GM12874 (cell line): ENCODE measurements around the gene RAB1B.

Source experiments
- TF ChIP-seq, protein P1 (sequence below): IDR thresholded peaks from 2 replicates; pipeline ENCODE4 v1.5.1; 2011; ENCODE audit warnings: low read depth, mild to moderate bottlenecking, control low read depth, low read length, moderate library complexity; ENCODE audit not compliant: insufficient read depth

Gene RAB1B

GRCh38 chr11:66268244-66268951 lies at the start of gene RAB1B:
Gene RAB1B (plus strand): TSS chr11:66268639. CDS start chr11:66268680, 41 bp downstream.
- TF ChIP-seq, protein P1, sequence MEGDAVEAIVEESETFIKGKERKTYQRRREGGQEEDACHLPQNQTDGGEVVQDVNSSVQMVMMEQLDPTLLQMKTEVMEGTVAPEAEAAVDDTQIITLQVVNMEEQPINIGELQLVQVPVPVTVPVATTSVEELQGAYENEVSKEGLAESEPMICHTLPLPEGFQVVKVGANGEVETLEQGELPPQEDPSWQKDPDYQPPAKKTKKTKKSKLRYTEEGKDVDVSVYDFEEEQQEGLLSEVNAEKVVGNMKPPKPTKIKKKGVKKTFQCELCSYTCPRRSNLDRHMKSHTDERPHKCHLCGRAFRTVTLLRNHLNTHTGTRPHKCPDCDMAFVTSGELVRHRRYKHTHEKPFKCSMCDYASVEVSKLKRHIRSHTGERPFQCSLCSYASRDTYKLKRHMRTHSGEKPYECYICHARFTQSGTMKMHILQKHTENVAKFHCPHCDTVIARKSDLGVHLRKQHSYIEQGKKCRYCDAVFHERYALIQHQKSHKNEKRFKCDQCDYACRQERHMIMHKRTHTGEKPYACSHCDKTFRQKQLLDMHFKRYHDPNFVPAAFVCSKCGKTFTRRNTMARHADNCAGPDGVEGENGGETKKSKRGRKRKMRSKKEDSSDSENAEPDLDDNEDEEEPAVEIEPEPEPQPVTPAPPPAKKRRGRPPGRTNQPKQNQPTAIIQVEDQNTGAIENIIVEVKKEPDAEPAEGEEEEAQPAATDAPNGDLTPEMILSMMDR, result no peak

DNA sequence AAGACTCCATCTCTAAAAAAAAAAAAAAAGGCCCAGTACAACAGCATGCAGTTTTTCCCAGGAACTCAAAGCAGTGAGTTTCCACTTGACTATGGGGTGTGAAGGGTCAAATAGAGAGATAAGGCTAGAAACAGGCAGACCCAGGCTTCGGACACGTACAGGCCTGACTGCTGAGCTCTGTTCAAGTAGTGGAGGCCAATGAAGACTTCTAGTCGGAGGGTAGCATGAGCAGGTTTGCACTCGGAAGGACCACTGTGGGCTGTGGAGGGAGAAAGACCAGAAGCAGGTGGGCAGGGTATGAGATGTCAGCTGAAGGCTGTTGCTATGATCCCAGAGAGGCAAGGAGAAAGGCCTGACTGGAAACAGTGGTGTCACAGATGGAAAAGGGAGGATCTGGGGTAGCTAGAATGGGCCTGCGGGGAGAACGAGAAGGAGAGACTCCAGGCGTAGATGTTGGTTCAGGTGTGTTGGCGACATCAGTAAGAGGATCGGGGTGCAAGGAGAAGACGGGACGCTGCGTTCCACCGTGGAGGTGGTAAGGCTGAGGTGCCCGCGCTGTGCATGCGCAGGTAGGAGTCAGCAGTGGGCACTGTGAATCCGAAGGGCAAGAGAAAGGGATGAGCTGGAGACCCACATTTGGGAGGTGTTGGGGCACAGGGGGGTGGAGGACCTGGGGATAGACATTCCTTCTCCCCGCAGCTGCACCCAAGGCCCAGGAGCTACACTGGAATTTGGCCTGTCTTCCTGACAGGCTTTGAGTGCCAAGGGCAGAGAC lies 49.4 kb upstream of the RAB1B start:
- TF ChIP-seq, protein P1, result no peak

DNA sequence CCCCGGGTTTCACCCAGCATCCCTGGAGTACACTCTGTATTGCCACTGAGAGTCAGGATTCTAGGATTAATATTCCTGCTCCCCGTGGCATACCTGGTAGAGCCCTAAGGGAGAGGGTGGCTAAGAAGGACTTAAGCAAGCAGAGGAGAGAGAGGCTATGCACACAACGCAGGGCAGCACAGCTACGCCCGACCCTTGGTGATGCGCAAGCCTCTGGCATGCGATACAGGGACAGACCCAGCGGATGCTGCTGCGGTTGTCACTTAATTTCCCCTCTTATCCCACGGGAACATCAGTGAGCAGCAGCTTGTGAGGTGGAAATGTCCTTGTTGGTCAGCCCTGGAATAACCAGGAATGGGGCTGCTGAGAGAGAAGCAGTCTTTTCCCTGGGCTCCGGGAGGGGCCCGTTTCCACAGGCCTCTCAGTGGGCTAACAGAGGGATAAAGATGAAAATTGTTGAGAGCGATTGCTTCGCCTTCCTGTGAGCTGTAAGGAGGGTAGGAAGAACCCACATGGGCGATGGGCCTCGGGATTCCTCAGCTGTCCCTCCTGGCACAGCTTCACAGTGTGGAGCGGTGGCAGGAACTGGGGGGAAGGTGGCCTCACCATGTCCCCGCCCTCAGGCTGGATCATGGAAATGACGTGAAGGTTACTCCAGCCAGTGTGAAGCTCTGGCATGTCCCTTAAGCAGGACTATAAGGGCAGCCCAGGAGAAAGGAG lies 48.4 kb upstream of the RAB1B start:
- TF ChIP-seq, protein P1, result no peak

DNA sequence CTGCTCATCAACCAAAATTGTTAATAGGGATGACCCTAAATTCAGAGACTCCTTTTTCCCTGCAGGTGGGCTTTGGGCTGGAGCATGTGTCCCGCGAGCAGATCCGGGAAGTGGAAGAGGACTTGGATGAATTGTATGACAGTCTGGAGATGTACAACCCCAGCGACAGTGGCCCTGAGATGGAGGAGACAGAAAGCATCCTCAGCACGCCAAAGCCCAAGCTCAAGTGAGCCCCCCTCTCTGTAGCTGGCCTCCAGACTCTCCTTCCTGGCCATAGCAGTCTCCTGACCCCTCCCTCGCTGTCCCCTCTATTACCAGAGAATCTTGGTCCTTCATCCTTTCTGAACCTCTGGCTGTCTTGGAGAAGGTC lies 47.9 kb upstream of the RAB1B start:
- TF ChIP-seq, protein P1, result no peak

DNA sequence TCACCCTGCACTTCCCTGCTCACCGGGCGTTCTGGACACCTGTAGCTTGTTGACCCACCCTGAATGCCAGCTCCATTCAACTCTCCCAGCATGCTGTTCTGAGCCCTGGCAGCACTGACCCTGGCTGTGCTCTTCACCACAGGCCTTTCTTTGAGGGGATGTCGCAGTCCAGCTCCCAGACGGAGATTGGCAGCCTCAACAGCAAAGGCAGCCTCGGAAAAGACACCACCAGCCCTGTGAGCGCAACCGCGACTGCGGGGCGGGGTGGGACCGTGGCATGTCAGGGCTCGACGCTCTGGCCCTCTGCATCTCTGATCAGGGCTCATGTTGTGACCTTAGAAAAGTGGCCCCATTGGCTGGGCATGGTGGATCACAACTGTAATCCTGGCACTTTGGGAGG lies 47.4 kb upstream of the RAB1B start:
- TF ChIP-seq, protein P1, result no peak

DNA sequence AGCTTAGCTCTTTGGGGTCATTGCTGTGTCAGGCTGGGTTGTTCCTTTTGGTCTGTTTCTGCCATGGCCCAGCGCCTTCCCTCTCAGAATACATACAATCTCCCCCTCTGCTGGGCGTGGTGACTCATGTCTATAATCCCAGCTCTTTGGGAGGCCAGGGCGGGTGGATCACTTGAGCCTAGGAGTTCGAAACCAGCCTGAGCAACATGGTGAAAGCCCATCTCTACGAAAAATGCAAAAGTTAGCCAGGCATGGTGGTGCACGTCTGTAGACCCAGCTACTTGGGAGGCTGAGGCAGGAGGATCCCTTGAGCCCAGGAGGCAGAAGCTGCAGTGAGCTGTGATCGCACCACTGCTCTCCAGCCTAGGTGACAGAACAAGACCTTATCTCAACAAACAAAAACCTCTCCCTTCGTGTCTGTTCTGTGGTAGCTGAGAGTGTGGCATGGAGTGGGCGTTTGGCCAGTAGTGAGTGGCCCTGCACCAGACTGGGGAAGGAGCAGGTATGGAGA lies 46.7 kb upstream of the RAB1B start:
- TF ChIP-seq, protein P1, result no peak

DNA sequence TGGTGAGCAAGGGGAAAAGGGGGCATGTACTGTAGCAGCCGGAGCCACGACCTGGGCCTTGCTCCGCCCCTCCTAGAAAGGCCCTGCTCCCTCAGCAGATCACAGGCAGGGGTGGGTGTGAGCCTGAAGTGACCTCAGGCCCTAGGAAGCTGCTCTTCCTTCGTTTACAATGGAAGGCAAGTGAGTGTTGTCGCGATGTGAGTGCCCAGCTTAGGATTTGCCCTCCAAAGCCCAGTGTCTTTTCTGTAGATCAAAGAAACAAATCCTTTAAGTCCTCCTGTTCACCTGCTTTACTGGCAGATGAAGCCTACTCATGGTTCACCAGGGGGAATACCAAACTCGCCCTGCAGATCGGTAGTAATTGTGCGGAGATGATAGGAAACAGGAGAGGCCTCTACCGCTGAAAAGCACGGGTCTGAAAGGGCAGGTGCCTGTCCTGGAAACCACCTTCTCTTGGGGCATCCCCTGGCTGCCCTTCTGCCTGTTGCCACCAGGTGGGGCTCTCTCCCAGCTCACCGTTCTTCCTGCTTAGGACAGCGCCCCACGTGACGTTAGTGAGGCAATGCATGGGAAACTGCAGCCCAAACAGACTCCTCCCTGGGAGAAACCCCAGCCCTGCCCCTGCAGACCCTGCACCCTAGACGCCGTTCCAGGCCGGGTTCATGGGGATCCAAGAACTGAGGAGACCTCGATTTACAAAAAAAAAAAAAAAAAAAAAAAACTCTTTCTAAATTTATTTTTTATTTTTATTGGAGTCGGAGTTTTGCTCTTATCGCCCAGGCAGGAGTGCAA lies 45.9 kb upstream of the RAB1B start:
- TF ChIP-seq, protein P1, result peak; percentile 100
